Measurements from ENCODE around the gene TLCD5.

The TLCD5 gene

DNA sequence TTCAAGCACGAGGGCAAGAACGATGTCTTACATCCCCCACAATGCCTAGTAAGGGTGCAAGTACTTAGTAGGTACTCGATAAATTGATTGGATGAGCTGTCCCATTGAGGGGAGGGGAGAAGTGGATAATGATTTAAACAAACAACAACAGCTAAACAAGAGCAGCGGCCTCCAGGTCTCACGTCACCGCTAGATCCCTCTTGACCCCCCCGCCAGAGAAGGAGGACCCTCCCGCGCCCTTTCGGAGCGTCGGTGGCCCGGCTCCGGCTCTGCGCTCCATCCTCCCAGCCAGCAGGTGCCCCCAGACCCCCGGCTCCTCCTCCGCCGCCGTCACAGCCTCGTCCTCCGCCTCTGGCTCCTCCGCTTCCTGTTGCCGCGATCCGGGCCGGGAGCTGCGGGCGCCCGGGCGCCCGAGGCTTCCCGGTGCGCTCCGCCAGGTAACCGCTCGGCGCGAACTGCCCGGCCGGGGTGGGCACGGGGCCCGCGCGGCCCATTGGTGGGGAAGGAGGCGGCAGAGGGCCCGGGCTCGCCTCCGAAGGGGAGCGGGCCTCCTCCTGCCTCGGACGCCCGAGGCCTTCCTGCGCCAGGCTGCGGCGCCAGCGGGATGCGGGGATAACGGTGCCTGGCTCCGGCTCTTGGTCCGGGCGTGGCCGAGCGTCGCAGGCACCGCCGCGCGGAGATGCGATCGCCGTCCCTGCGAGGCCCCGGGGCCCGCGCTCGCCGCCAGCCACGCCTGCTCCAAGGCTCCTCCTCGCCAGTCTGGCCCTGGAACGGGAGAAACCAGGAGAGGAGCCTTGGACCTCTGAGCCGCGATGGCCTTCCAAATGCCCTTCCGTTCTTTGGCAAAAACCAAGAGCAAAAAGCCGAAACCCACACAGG lies at the start of gene TLCD5:
TSS of gene TLCD5 (plus strand) at position 368 of the 879 bp plus-strand sequence. CDS start 2,143 bp downstream, outside the sequence.
- peak in 1 of 2 donors; percentile 30 for DNase-seq

DNA sequence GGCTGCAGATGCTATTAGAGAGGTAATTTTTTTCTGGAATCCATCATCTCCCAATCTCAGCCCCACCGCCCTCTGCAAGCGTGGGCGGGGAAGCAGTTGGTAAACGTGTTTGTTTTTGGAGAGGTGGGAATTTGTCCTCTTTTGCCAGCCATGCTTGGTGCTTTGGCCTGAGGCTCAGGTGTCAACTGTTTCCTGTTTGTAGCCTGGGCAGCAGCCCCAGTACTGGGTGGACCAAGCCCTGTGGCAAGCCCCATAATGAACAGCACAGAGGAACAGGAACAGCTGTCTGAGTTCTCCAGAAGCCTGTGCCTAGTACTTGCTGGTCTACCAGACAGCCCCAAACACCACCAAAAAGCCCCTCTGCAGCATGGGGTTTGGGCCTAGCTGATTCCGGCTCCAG lies 45.6 kb upstream of the TLCD5 start:
- no peak for DNase-seq

DNA sequence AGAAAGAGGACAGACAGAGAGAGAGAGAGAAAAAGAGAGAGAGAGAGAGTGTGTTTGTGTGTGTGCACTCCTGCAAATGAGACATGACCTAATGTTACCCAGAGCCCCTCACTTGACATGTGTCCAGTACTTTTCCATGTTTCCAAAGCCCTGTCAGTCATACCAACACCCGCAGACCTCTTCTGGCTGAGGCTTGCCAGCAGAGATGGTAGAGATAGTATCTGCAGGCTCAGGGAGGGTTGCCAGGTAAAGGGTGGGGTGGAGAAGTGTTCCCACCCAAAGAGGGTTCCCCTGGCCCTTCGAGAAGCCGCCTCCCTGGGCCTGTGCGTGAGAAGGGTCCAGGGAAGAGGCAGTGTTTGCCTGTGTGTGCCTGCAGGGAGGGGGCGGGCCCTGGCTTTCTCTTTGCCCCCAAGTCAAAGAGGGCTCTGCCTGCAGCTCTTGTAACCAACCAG lies 44.5 kb upstream of the TLCD5 start:
- DNase-seq: no peak

DNA sequence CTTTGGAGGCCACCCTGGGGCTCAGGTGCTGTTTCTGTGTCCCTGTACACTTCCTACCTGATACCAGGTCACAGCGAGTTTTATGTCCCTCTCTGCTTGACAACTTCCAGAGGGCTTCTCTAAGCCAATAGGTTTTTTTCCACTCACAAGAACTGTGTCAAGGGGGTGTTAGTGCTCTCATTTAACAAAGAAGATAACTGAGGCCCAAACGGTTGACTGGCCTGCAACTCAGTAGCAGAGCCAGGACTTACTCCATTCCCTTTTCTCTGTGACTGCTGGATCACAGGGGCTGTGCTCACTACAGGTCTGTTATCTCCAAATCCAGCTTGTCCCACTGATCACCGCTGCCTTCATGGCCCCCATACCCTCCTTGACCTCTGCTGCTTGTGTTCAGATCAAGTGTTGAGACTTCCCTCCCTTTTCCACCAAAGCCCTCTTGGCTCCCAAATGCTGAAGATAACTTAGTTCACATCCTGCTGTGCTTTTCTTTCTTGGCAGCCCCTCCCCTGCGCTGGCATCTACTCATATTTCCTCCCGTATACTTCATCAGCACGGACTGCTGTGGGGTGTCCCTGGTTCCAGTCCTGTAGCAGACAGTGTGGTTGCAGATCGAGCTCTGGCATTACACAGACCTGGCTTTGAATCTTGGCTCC lies 43.8 kb upstream of the TLCD5 start:
- DNase-seq: no peak

DNA sequence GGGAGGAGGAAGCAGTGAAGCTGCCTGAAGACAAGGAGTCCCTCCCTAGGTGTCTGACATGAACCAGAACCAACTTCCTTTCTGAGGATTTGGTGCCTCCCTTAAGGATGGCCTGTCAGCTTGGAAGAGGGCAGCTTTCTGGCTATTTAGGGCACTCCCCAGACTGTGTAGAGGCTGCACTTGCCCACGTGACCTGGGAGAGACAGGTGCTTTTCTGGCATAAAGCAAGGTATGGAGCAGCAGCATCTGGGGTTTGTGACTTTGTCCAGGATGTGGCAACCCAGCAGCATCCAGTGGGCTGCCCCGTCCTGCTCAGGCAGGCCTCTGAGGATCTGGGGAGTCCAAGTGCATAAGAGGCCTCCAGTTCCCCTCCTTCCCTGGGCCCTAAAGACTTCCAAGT lies 42.0 kb upstream of the TLCD5 start:
- no peak for DNase-seq

DNA sequence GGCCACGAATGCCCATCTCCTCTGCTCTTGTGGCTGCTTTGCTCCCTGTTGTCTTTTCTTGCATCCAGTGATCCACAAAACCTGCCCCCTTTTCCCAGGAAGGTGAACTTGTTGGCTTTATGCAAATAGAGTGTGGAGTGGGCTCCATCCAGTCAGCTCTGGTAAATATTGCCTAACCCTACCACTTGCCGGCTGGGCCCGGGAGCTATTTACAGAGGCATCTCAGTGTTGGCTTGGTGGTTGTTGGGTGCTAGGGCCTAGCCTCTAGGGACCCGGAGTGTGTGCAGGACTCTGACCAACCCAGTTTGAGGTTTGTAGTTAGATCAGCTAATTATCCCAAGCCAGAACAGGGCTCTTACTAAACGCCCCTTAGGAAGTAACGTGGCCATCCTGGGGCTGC lies 40.8 kb upstream of the TLCD5 start:
- DNase-seq: no peak

DNA sequence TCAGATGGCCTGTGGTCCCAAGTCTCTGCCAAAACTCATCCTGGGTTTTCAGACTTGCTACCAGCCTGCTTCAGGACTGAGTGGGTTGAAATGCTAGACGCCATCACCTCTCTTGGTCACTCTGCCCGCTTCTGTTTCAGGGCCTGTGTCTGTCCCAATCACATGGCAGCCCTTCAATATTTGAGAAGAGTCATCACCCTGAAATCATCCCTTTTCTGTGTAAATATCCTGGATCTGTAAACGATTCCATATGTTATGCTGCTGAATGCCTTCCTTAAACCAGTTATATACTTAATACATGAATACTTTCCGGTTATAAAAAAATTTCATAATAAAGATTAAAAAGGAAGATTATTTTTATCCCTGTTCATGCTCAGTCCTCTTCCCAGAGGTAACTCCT lies 39.8 kb upstream of the TLCD5 start:
- DNase-seq: no peak

DNA sequence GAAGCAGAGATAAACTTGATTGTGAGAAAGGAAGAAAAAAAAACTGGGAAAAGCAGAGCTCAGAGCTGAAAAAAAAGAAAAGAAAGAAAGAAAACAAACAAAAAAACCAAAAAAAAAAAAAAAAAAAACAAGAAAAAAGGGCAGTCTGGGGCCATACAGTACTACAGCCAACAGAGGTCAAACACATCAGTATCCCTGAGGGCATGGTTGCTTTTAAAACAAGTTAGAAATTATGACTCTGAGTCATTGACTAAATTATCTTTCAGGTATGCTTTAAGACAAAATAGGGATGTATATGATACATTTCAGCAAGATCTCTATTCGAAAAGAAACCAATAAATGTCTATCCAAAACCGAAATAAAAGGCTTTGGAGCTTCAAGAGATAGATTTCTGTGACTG lies 37.1 kb upstream of the TLCD5 start:
- DNase-seq: no peak

DNA sequence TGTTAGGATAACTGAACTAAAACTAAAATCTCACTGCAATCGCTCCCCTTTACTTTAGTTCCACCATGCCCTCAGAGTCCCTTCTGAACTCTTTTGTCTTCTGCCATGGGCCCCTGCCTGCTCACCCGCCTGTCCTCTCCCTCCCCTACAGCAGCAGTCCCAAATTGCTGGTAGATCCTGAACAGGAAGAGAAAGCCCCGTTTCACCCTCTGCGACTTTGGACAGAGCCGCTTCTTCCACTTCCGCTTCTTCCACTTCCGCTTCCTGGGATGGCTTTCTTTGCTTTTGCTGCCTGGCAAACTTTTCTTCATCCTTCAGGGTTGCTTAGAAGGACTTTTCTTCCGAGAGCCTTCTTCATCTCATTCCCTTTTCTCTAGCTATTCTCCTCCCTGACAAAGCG lies 35.7 kb upstream of the TLCD5 start:
- no peak for DNase-seq

DNA sequence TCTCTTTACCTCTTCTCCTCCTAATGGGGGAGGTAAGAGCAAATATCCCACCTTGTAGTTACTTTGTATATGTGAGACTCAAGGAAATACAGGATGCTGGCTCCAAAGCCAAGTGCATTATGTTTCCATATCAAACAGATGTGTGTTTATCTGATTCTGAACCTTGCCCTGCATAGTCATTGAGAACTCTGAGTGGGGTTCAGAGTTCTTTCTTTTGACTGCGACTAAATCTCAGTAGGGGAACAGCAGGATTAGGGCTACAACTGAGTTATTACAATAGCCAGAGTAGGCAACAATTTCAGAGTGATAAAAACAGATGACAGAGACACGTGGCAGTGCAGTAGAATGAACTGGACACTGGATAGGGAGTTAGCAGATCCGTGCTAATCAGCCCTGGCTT lies 34.1 kb upstream of the TLCD5 start:
- no peak for DNase-seq

DNA sequence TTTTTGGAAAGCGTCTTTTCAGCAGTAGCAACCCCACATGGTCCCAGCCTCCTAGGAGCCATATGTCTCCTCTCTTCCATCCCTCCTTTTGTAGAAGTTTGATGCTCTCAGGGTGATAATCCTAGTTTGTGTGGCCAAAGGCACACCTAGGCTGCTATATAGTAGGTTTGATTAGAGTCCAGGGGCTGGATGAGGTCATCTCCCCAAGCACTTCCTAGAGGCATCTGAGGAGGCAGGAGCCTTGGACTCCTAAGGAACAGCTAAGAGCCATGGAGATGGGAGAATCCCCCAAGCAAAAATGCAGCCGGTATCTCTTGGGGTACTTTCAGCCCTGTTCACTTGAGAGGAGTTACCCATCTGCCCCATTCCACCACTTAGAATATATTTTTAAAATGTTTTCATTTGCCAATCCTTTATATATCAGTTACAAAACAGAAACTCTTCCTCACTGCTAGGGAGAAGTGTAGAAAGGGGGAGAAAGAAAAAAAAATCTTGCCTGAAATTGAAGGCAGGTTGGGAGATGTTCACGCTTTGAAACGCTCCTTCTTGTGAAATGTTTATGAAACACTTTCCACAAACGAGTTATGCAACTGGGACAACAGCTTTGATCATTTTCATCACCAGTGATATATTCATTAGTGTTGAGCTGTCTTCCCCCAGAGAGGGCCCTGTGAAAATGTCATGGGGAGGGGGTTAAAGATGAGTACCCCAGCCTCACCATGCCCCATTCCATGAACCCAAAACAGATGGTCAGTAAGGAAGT lies 31.9 kb upstream of the TLCD5 start:
- DNase-seq: no peak

DNA sequence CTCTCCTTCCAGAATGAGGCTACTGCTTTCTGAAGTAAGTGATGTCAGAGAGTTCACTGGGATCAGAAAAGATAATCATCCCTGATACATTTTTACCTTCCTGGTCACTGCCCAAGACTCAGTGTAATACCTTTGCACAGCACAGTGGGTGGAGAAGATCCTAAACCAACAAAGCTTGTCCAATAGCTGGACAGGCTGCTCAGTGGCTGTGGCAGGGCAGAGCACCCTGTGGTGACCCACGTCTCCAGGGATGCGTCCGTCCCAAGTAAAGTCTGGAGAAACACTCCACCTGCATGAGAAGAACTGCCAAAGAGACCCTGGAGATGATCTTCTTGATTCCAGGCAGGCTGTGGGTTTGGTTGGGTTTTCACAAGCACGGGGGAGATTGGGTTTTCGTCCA lies 31.0 kb upstream of the TLCD5 start:
- no peak for DNase-seq

DNA sequence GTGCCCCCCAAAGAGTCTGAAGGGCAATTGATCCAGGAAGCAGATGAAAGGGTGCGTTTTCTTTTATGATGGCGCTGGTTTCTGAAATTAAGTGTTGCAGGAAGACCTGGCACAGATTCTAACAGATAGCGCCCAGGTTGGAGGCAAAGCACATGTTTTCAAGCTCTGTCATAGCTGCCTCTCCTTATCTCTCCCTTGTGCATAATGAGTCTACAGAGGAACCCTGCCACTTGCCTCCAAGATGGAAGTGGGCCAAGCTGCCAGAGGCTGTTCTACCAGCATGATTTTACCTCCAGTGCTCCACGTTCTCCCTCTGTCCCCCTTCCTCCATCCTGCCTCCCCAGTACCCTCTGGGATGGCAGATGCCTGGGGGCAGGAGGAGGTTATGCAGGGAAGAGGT lies 30.0 kb upstream of the TLCD5 start:
- DNase-seq: no peak

DNA sequence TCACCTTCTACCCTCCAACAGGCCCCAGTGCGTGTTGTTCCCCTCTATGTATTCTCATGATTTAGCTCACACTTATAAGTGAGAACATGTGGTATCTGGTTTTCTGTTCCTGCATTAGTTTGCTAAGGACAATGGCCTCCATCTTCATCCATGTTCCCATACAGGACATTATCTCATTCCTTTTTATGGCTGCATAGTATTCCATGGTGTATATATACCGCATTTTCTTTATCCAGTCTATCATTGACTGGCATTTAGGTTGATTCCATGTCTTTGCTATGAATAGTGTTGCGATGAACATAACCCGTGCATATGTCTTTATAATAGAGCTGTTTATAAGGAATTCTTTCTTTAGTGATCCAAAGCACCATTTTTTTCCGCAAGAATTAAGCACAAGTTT lies 28.5 kb upstream of the TLCD5 start:
- no peak for DNase-seq

DNA sequence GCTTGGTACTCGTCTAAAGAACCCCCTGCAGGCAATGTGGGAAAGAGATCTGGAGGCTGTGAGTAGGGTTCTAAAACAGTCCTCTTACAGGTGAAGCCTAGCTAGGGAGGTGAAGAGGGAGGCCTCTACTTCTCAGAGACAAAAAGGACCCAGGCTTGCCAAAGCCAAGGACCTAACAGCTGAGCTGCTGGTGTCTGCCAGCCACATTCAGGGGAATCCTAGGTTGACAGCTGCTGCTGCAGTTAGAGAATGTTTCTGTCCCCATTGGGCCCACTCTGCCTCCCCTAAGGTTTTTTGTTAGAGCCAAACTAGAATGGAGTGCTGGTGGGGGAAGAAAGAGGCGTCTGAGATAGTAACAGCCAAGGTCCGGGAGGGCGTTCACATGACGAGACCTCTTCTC lies 26.6 kb upstream of the TLCD5 start:
- no peak for DNase-seq

DNA sequence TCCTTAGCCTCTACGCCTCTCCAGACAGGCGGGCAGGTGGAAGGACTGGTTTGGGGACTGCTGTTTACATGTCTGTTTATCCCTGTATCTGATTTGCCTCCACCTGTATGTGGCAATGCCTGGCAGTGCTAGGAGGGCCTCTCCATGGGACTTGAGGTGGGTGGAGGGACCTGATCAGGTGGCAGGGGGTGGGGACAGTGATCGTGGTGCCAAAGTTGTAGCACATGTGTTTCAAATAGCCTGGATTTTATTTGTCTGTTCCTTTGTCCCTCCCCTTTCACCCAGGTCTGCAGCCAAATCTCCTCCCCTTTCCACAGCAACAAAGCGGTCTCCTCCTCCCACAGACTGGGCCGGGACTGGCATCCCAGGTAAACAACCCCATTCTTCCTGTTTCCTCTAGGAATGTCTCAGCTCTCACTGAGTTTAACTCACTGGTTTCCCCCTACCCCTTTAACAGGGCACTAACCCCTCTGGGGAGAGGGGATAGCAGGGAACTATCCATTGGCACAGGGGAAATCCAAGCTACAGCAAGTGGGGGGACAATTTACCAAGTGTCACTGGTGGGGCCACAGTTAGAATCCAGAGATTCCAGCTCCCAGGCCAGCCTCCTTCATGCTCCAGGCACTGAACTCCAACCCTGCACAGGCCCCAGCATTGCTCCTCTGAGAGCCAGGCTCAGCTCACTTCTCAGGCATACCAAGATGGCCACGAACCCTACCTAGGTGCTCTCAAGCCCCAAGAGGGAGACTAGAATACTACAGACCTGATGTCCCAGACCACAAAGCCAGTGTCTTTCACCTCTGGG lies 22.9 kb upstream of the TLCD5 start:
- no peak for DNase-seq

DNA sequence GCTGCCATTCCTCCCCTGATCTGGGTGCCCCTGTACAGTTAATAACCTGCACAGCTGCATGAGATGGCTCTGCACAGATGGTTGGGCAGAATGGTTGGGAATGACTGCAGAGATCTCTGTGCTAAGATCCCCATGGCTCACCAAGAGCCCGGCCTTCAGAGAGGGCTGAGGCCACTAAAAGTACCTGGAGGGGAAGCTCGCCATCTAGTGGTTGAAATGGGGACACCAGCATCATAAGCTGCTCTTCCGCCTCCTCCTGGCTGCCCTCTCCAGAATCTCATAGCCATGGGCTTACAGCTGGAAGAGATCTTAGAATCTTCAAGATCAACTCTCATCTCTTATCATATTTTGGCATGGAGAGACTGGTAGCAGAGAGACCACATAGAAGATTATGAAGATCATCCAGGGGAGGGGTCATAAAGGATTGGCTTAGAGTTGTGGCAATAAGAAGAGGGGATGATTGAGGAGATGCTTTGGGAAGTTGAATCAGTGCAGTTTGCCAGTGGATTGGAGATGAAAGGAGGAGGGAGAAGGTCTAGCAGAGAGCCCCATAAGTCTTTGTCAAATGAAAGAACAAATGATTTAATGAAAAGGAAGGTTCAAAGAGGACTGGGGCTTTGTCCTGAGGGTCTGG lies 22.0 kb upstream of the TLCD5 start:
- DNase-seq: peak; percentile 45 to 59

DNA sequence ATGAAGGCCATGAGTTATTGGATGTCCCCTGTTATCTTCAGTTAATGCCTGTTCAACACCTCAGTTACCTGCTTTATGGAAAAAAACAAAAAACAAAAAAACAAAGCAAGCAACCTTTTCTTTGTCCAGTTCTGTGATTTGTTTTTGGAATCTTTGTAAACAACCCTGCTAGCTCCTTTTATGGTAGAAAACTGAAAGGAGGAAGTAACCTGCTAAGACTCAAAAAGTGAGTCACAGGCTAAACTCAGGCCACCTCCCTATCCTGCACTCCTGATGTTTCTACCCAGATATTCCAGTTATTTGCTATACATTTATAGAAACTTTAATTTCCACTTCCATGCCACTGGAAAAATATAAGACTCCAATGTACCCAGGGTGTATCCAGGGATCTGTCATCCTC lies 20.6 kb upstream of the TLCD5 start:
- DNase-seq: no peak

DNA sequence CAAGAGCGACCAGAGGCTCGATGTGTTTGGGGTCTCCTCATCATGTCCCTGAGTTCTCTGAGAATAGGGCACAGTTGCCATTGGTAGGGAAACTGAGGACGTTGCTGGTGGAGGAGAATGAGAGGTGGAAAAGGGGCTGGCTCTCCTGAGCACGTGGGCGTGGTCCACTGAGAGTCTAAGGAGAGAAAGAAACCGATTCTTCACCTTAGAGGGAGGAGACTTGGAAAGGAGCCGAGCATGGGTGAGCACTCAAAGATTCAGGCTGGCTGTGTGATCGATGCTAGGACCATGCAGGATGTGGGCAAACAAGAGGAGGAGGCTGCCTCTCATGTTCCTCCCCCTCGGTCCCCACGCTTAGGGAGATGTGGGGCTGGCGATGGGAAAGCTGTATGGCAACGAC lies 19.8 kb upstream of the TLCD5 start:
- DNase-seq: no peak

DNA sequence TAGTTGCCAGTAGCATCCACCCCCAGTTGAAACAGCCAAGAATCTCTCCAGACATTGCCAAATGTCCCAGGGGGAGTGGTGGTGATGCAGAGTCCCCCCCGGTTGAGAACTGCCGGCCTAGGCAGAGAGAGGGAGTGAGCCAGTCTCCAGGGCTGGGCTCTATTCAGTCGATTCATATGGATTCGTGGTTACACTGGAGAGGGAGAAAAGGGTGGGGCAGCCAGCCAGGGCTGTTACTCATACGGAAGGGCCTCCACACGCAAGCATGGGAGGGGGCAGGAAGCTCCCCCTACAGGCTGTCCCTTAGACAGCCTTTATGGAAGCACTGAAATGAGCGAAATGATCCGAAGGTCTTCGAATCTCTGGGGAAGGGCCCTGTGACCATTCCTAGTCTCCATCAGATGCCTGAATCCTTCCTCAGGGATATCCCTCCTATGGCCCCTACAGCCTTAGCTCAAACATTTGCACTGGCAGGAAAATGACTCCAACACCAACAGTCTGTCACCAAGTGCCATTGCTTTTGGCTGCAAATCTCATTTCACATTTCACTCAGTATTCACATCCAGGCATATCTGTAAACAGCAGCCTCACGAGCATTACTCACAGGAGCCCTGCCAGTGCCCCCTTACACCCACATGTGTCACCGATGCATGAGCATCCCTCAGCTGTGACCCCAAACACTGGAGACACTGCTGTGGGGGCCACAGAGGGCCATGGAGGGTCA lies 18.4 kb upstream of the TLCD5 start:
- DNase-seq: no peak

DNA sequence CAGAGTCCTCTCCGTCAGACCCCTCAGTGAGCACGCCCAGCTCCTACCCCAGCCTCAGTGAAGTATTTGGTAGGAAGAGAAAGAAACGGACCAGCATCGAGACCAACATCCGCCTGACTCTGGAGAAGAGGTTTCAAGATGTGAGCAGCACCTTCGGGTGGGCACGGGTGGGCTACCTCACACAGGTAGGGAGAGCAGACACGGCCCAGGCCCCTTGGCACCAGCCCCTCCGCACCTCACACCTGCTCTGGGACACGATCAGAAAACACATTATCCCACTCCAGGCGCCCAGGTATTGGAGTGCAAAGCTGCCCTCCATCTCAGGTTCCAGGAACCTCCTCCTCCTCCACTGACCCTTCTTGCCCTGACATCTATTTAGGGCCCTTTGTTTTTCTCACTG lies 17.6 kb upstream of the TLCD5 start:
- DNase-seq: no peak

DNA sequence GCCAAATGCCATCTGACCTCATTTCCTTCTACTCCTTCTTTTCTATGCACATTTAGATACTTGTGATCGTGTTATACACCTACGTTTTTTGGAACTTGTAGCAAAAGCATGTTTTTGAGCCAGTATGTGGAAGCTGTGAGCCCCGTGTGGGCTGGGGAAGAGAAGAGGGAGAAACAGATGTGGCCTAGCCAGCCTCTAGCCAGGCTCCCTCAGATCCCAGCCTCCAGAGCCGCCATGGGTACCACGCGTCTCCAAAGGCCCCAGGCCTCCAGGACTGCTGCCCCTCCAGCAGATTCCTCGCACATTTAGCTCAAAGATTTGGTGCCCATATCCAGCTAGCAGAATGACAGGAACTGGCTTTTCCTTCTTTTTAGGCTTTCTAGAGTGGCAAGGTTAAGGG lies 17.0 kb upstream of the TLCD5 start:
- no peak for DNase-seq
